Activated B cell treated with CpG ODN at 0.5 μM for 24 hours (primary cell): ENCODE data around the gene GRM7. TPM values are rescaled to one million over a fixed set of nuclear protein-coding genes. Genes with fewer than 3 reads are reported as not detected.

Source experiments
- ATAC-seq: fragments of 200-7000 bp; cut with Tn5 transposase; one replicate; pipeline ENCODE4 v1.10.0; 2021; ENCODE audit warnings: low read depth, mild to moderate bottlenecking, moderate library complexity
- CTCF ChIA-PET: fragments of 350-600 bp; sonication (Branson Sonifier 250); formaldehyde crosslinking; loops from one replicate; lab custom pipeline; 2021; ENCODE audit warnings: antibody characterized with exemption; lab: Charles Lee
- POLR2A ChIA-PET: fragments of 350-600 bp; sonication (Branson Sonifier 250); formaldehyde crosslinking; loops from one replicate; lab custom pipeline; 2021; ENCODE audit warnings: antibody characterized with exemption; lab: Charles Lee
- DNase-seq: peaks from one replicate; pipeline ENCODE4 v3.0.0; 2022
- H3K27ac Mint-ChIP-seq: one replicate; pipeline ENCODE4 v1.8.0; 2020; ENCODE audit warnings: mixed read lengths
- H3K27me3 Mint-ChIP-seq: one replicate; pipeline ENCODE4 v1.8.0; 2021; ENCODE audit warnings: mixed read lengths
- H3K36me3 Mint-ChIP-seq: one replicate; pipeline ENCODE4 v1.8.0; 2021; ENCODE audit warnings: low read depth, mixed read lengths
- H3K4me1 Mint-ChIP-seq: one replicate; pipeline ENCODE4 v1.8.0; 2021; ENCODE audit warnings: mixed read lengths
- H3K4me3 Mint-ChIP-seq: one replicate; pipeline ENCODE4 v1.8.0; 2020; ENCODE audit warnings: mild to moderate bottlenecking, mixed read lengths
- H3K9me3 Mint-ChIP-seq: one replicate; pipeline ENCODE4 v1.8.0; 2020; ENCODE audit warnings: mixed read lengths
- CTCF ChIP-seq: fragments of 200-600 bp; IDR thresholded peaks from one replicate; pipeline ENCODE4 v1.8.0; 2022; ENCODE audit warnings: antibody characterized with exemption, mild to moderate bottlenecking
- intact Hi-C: fragments of 100-400 bp; cut with micrococcal nuclease; formaldehyde crosslinking; loops from one replicate; pipeline ENCODE4 v1.15.1; 2024
- total RNA-seq: library from RNA; stranded (reverse); gene quantifications from 2 replicates; pipeline ENCODE4 v1.2.3, GENCODE V29; 2022

GRM7 gene
- total RNA-seq, 1 donor from 2014 or later = not detected

DNA sequence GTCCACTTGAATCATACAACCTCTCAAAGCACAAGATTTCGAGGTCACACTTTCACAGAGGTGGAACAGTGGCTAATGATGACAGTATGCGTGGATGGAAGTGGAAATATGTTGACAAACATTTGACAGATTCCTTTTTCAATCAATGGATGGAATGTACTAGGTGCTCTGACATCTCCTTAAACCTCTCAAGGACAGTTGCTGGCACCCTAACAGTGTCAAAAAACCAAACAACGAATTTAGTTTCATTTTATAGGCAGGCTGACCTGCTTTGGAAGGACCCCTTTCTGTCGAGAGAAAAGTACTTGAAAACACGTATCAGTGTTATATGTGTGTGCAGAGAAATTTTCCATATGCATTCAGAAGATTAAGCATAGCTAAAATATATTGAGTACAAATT lies 861.0 kb downstream of the GRM7 start:
- no peaks in the 10 kb centered on the region for H3K36me3 Mint-ChIP-seq
- no peak overlapping the region for H3K27ac Mint-ChIP-seq
- H3K27me3 Mint-ChIP-seq = no peaks in the 10 kb centered on the region
- TF ChIP-seq CTCF = no peak
- ChIA-PET POLR2A (no interaction called here), CTCF (no interaction called here)
- no peaks in the 10 kb centered on the region for H3K9me3 Mint-ChIP-seq
- no peak overlapping the region for H3K4me3 Mint-ChIP-seq
- ATAC-seq (no peak), DNase-seq (no peak)
- intact Hi-C loops = no loop called here
- H3K4me1 Mint-ChIP-seq = no peaks in the 10 kb centered on the region

GRCh38 chr3:7728566-7729519 lies 867.9 kb downstream of the GRM7 start:
- ChIA-PET CTCF (no interaction called here), POLR2A (no interaction called here)
- TF ChIP-seq CTCF = no peak
- DNase-seq (no peak), ATAC-seq (no peak)
- no peaks in the 10 kb centered on the region for H3K36me3 Mint-ChIP-seq
- H3K4me1 Mint-ChIP-seq = no peaks in the 10 kb centered on the region
- intact Hi-C loops = no loop called here
- H3K4me3 Mint-ChIP-seq = no peak overlapping the region
- no peaks in the 10 kb centered on the region for H3K27me3 Mint-ChIP-seq
- H3K9me3 Mint-ChIP-seq = no peaks in the 10 kb centered on the region
- H3K27ac Mint-ChIP-seq = no peak overlapping the region

DNA sequence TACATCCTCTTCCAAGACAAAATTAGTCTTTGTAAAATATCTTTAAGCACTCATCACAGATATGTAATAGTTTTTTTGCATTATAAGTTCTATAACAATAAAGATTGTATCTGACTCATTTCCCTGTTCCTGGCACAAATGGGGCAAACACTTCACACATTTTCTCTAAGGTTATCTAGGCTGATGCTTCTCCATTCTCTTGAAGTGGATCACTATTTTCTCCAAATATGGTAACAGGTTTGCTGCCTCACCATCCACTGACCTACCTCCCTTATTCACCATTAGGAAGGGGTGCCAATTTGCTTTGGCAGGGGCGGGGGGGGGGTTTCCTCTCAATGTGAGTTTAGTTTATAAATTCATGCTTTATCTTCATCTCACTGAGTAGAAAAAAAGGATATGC lies 873.0 kb downstream of the GRM7 start:
- TF ChIP-seq CTCF = no peak
- ChIA-PET POLR2A (no interaction called here), CTCF (no interaction called here)
- ATAC-seq (no peak), DNase-seq (no peak)
- H3K27me3 Mint-ChIP-seq = no peaks in the 10 kb centered on the region
- H3K9me3 Mint-ChIP-seq = no peaks in the 10 kb centered on the region
- no peaks in the 10 kb centered on the region for H3K36me3 Mint-ChIP-seq
- H3K4me1 Mint-ChIP-seq = no peaks in the 10 kb centered on the region
- intact Hi-C loops = no loop called here
- H3K4me3 Mint-ChIP-seq = no peak overlapping the region
- H3K27ac Mint-ChIP-seq = no peak overlapping the region

DNA sequence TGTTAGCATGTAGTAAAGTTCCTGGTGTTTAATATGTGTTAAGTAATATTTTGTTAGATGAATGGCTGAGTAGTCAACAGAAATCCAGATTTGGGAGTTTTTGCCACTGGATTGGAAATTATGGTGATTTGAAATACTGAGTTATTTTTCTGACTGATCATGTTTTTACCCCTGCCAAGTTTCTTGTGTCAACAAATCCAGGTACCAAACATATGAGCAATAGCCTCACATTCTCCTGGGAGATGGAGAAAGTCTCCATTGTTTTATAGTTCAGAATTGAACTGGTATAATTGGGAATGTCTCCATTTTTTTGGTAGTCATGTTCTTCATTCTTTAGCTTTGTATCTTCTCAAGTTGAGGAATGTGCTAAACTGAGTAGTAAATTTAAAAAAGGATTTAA lies 873.5 kb downstream of the GRM7 start:
- POLR2A ChIA-PET = no interaction called here

More for the DNA sequence above, 873.5 kb downstream of the GRM7 start:
- Mint-ChIP-seq H3K9me3 (no peaks in the 10 kb centered on the region), H3K27ac (no peak overlapping the region), H3K4me3 (no peak overlapping the region), H3K27me3 (no peaks in the 10 kb centered on the region), H3K36me3 (no peaks in the 10 kb centered on the region), H3K4me1 (no peaks in the 10 kb centered on the region)
- intact Hi-C loops = no loop called here
- DNase-seq (no peak), ATAC-seq (no peak)
- CTCF ChIA-PET = no interaction called here
- TF ChIP-seq CTCF = no peak
